ENCODE data around the gene PLK3. TPM values are rescaled to one million over a fixed set of nuclear protein-coding genes. Genes with fewer than 3 reads are reported as not detected.

Gene PLK3
- total and polyA plus RNA-seq, 2 donors (not counting 3 experiments of a cell fraction or from before 2014, with no cell fraction given): 55.0 to 66.7 TPM

- FAIRE-seq: no peak
- CTCF ChIA-PET: interaction anchor here (0.7 to 1.9 kb wide), 7 partner anchors 11 to 224 kb away, joined by 3 to 8 read pairs (median 5); partner anchors contain the start of genes BTBD19, DYNLT4, RNU5D-1 and RPS8
- POLR2A ChIA-PET: interaction anchor here (1.9 kb wide), 1 partner anchor 32 kb away, joined by 8 read pairs; no protein-coding TSS in a partner anchor
These were observed 13.2 kb upstream of the PLK3 start for GRCh38 chr1:44786841-44787426.

More at GRCh38 chr1:44786841-44787426, 13.2 kb upstream of the PLK3 start:
- no peak for TF ChIP-seq MYC (IDR thresholded peaks at IDR 0.05; ENCODE audit: low read depth, low read length)
- TF ChIP-seq FOS (IDR thresholded peaks at IDR 0.05; ENCODE audit: borderline replicate concordance, insufficient read depth, low read length): no peak
- TF ChIP-seq CTCF (IDR thresholded peaks at IDR 0.05; ENCODE audit: extremely low read depth in 1 of 2, insufficient read depth in 1 of 2, low read depth in 1 of 2, low read length in 2 of 2): no peak
- no peak for TF ChIP-seq EZH2 (IDR thresholded peaks at IDR 0.05; ENCODE audit: borderline replicate concordance, low read depth, low read length, severe bottlenecking)
- TF ChIP-seq JUN (IDR thresholded peaks at IDR 0.05; ENCODE audit: borderline replicate concordance, insufficient read depth, insufficient read length, low read depth): no peak
- no peak for TF ChIP-seq POLR2AphosphoS5 (IDR thresholded peaks at IDR 0.05; ENCODE audit: insufficient read depth, low read depth, low read length)
- no peak for TF ChIP-seq POLR2A (IDR thresholded peaks at IDR 0.05; ENCODE audit: low read depth, low read length)
- Histone ChIP-seq H4K20me1 (replicated peaks; ENCODE audit: control insufficient read depth, extremely low read depth, insufficient read depth, low read length) (no peaks in the 10 kb centered on the region), H3K27ac (ENCODE audit: insufficient read depth, low read depth, low read length) (no peak overlapping the region), H3K27me3 (ENCODE audit: control insufficient read depth in 2 of 2, insufficient read depth in 2 of 2, low read length in 2 of 2) (no peaks in the 10 kb centered on the region), H3K4me3 (replicated peaks in 1 of 3; ENCODE audit: insufficient read depth in 1 of 3, low read depth in 1 of 3, low read length in 3 of 3) (no peak overlapping the region), H3K4me1 (ENCODE audit: control insufficient read depth, extremely low read depth, insufficient read depth, low read length) (peaks cover 10% of the 10 kb centered on the region), H3K9me3 (replicated peaks; ENCODE audit: control insufficient read depth, insufficient read depth, low read length) (no peaks in the 10 kb centered on the region), H3K36me3 (ENCODE audit: control insufficient read depth in 2 of 2, extremely low read depth in 1 of 2, insufficient read depth in 2 of 2, low read length in 2 of 2) (no peaks in the 10 kb centered on the region), H3K9me1 (replicated peaks; ENCODE audit: control insufficient read depth, extremely low read depth, insufficient read depth, low read length) (no peaks in the 10 kb centered on the region), H3K9ac (replicated peaks; ENCODE audit: extremely low read depth, insufficient read depth, low read length) (no peak overlapping the region), H2AFZ (ENCODE audit: low read depth, low read length) (peak overlapping the region; percentile 70), H3K79me2 (ENCODE audit: control insufficient read depth, insufficient read depth, low read length) (no peaks in the 10 kb centered on the region), H3K4me2 (ENCODE audit: insufficient read depth, low read length) (peak overlapping the region; percentile 43)
- intact Hi-C loops (cut with micrococcal nuclease): loop anchor here (1.0 kb wide), 2 partner anchors 32 to 225 kb away; partner anchors contain the start of gene UROD
- dilution Hi-C loops (cut with MboI; ENCODE audit: extremely low pct_ligation_motif_present, low sequenced_read_pairs): no loop called here
- DNase-seq (ENCODE audit: low read depth, low spot score): no peak
- BruUV-seq (replicated peaks): no TSS peak
